ENCODE results near the gene TXNDC11.

DNA sequence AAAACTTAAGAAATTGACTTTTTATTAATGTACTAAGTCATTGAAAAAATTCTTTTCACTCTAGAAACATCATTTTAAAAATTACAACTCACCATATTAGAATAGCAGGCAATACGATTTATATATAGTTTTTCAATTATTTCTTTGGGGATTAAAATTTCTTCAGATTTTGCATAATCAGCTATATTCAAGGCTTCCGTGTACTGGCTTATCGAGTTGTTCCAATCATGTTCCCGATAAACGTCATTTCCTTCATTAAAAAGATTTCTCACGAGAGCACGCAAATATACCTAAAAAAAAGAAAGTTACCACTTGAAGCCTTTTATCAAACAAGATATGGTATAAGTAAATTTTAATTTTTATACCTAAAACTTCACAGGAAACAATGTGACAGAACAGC, 36.4 kb upstream of the TXNDC11 start:
- TF ChIP-seq, protein P1, sequence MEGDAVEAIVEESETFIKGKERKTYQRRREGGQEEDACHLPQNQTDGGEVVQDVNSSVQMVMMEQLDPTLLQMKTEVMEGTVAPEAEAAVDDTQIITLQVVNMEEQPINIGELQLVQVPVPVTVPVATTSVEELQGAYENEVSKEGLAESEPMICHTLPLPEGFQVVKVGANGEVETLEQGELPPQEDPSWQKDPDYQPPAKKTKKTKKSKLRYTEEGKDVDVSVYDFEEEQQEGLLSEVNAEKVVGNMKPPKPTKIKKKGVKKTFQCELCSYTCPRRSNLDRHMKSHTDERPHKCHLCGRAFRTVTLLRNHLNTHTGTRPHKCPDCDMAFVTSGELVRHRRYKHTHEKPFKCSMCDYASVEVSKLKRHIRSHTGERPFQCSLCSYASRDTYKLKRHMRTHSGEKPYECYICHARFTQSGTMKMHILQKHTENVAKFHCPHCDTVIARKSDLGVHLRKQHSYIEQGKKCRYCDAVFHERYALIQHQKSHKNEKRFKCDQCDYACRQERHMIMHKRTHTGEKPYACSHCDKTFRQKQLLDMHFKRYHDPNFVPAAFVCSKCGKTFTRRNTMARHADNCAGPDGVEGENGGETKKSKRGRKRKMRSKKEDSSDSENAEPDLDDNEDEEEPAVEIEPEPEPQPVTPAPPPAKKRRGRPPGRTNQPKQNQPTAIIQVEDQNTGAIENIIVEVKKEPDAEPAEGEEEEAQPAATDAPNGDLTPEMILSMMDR (IDR thresholded peaks at IDR 0.05) = no peak
- no peak for TF ChIP-seq EP300 (IDR thresholded peaks at IDR 0.05)

All from upper lobe of left lung (tissue), 4 donors.